Measurements from ENCODE around the gene CNTNAP1. TPM values are rescaled to one million over a fixed set of nuclear protein-coding genes. Genes with fewer than 3 reads are reported as not detected.
A peak's percentile ranks its signal among the peaks of the same experiment; 100 is the strongest.

The CNTNAP1 gene
- total and polyA plus RNA-seq, 10 of the 15 experiments (the other 5 are each of a cell fraction or from before 2014, with no cell fraction given), result 0.95 to 29.9 (median 10.4) TPM

DNA sequence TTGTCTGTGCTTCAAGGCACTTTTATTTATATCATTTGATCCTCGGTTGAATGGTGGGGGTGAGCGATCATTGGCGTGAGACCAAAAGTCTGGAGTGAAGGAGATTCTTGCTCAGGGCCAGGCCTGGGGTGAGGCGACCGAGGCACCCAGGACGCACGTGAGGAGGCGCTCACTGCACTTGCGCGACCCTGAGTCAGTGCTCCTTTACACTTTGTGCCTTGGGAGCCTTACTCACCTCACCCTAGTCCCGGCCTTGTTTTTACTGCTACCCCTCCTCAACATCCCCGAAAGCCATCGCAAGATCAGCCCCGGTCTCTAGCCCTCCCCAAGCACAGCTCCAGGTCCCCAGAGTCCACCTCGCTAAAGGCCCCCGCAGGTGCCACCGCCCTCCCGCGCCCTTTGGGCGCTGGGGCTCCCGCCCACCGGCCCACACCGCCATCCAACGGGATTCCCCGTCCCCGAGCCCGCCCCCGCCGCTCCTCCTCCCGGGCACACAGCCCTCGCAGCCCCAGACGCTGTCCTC is 62.0 kb downstream of the CNTNAP1 start (continued):
- TF ChIP-seq, protein P1, sequence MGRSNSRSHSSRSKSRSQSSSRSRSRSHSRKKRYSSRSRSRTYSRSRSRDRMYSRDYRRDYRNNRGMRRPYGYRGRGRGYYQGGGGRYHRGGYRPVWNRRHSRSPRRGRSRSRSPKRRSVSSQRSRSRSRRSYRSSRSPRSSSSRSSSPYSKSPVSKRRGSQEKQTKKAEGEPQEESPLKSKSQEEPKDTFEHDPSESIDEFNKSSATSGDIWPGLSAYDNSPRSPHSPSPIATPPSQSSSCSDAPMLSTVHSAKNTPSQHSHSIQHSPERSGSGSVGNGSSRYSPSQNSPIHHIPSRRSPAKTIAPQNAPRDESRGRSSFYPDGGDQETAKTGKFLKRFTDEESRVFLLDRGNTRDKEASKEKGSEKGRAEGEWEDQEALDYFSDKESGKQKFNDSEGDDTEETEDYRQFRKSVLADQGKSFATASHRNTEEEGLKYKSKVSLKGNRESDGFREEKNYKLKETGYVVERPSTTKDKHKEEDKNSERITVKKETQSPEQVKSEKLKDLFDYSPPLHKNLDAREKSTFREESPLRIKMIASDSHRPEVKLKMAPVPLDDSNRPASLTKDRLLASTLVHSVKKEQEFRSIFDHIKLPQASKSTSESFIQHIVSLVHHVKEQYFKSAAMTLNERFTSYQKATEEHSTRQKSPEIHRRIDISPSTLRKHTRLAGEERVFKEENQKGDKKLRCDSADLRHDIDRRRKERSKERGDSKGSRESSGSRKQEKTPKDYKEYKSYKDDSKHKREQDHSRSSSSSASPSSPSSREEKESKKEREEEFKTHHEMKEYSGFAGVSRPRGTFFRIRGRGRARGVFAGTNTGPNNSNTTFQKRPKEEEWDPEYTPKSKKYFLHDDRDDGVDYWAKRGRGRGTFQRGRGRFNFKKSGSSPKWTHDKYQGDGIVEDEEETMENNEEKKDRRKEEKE (IDR thresholded peaks at IDR 0.05), result no peak
- TF ChIP-seq, protein P2, sequence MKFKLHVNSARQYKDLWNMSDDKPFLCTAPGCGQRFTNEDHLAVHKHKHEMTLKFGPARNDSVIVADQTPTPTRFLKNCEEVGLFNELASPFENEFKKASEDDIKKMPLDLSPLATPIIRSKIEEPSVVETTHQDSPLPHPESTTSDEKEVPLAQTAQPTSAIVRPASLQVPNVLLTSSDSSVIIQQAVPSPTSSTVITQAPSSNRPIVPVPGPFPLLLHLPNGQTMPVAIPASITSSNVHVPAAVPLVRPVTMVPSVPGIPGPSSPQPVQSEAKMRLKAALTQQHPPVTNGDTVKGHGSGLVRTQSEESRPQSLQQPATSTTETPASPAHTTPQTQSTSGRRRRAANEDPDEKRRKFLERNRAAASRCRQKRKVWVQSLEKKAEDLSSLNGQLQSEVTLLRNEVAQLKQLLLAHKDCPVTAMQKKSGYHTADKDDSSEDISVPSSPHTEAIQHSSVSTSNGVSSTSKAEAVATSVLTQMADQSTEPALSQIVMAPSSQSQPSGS (IDR thresholded peaks at IDR 0.05; ENCODE audit: low read length), result no peak
- no peak for TF ChIP-seq NFIC (IDR thresholded peaks at IDR 0.05; ENCODE audit: low read depth, low read length)
- TF ChIP-seq, protein P3, sequence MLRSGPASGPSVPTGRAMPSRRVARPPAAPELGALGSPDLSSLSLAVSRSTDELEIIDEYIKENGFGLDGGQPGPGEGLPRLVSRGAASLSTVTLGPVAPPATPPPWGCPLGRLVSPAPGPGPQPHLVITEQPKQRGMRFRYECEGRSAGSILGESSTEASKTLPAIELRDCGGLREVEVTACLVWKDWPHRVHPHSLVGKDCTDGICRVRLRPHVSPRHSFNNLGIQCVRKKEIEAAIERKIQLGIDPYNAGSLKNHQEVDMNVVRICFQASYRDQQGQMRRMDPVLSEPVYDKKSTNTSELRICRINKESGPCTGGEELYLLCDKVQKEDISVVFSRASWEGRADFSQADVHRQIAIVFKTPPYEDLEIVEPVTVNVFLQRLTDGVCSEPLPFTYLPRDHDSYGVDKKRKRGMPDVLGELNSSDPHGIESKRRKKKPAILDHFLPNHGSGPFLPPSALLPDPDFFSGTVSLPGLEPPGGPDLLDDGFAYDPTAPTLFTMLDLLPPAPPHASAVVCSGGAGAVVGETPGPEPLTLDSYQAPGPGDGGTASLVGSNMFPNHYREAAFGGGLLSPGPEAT (IDR thresholded peaks at IDR 0.05; ENCODE audit: low read depth), result no peak
- no peak for TF ChIP-seq RFX5 (IDR thresholded peaks at IDR 0.05; ENCODE audit: low read depth, low read length)
- TF ChIP-seq, protein P4, sequence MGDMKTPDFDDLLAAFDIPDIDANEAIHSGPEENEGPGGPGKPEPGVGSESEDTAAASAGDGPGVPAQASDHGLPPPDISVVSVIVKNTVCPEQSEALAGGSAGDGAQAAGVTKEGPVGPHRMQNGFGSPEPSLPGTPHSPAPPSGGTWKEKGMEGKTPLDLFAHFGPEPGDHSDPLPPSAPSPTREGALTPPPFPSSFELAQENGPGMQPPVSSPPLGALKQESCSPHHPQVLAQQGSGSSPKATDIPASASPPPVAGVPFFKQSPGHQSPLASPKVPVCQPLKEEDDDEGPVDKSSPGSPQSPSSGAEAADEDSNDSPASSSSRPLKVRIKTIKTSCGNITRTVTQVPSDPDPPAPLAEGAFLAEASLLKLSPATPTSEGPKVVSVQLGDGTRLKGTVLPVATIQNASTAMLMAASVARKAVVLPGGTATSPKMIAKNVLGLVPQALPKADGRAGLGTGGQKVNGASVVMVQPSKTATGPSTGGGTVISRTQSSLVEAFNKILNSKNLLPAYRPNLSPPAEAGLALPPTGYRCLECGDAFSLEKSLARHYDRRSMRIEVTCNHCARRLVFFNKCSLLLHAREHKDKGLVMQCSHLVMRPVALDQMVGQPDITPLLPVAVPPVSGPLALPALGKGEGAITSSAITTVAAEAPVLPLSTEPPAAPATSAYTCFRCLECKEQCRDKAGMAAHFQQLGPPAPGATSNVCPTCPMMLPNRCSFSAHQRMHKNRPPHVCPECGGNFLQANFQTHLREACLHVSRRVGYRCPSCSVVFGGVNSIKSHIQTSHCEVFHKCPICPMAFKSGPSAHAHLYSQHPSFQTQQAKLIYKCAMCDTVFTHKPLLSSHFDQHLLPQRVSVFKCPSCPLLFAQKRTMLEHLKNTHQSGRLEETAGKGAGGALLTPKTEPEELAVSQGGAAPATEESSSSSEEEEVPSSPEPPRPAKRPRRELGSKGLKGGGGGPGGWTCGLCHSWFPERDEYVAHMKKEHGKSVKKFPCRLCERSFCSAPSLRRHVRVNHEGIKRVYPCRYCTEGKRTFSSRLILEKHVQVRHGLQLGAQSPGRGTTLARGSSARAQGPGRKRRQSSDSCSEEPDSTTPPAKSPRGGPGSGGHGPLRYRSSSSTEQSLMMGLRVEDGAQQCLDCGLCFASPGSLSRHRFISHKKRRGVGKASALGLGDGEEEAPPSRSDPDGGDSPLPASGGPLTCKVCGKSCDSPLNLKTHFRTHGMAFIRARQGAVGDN (IDR thresholded peaks at IDR 0.05), result 0 out of 2 replicates have a peak, but pooled peaks have one; percentile 11
- TF ChIP-seq TAF1 (IDR thresholded peaks at IDR 0.05; ENCODE audit: borderline replicate concordance, low read depth, low read length), result no peak
- TF ChIP-seq HDAC6 (IDR thresholded peaks at IDR 0.05; ENCODE audit: unreplicated experiment), result no peak
- TF ChIP-seq, protein P5, sequence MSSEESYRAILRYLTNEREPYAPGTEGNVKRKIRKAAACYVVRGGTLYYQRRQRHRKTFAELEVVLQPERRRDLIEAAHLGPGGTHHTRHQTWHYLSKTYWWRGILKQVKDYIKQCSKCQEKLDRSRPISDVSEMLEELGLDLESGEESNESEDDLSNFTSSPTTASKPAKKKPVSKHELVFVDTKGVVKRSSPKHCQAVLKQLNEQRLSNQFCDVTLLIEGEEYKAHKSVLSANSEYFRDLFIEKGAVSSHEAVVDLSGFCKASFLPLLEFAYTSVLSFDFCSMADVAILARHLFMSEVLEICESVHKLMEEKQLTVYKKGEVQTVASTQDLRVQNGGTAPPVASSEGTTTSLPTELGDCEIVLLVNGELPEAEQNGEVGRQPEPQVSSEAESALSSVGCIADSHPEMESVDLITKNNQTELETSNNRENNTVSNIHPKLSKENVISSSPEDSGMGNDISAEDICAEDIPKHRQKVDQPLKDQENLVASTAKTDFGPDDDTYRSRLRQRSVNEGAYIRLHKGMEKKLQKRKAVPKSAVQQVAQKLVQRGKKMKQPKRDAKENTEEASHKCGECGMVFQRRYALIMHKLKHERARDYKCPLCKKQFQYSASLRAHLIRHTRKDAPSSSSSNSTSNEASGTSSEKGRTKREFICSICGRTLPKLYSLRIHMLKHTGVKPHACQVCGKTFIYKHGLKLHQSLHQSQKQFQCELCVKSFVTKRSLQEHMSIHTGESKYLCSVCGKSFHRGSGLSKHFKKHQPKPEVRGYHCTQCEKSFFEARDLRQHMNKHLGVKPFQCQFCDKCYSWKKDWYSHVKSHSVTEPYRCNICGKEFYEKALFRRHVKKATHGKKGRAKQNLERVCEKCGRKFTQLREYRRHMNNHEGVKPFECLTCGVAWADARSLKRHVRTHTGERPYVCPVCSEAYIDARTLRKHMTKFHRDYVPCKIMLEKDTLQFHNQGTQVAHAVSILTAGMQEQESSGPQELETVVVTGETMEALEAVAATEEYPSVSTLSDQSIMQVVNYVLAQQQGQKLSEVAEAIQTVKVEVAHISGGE (CRISPR knock-in tag; IDR thresholded peaks at IDR 0.05), result no peak
- no peak for TF ChIP-seq ZNF384 (IDR thresholded peaks at IDR 0.05; ENCODE audit: borderline replicate concordance, low read depth, low read length)
- no peak for TF ChIP-seq ZNF24 (IDR thresholded peaks at IDR 0.05)
- no peak for TF ChIP-seq YBX1 (IDR thresholded peaks at IDR 0.05)
- no peak for TF ChIP-seq BACH1 (IDR thresholded peaks at IDR 0.05; ENCODE audit: borderline replicate concordance)
- no peak for TF ChIP-seq SMAD5 (IDR thresholded peaks at IDR 0.05; ENCODE audit: low read depth)
- no peak for TF ChIP-seq SREBF2 (IDR thresholded peaks at IDR 0.05; ENCODE audit: low read length)
- no peak for TF ChIP-seq FOS (IDR thresholded peaks at IDR 0.05; ENCODE audit: borderline replicate concordance, extremely low read depth, insufficient read length)
- no peak for TF ChIP-seq PAX5 (IDR thresholded peaks at IDR 0.05; ENCODE audit: borderline replicate concordance, low read depth, low read length)
- no peak for TF ChIP-seq KLF5 (IDR thresholded peaks at IDR 0.05; ENCODE audit: partially characterized antibody)

Measured in GM12878 (cell line).